PFSK-1 (cell line): ENCODE measurements around the gene SEC14L5.

Experiments
- POLR2AphosphoS5 ChIP-seq: IDR thresholded peaks from 2 replicates; pipeline ENCODE4 v1.6.1; 2012; ENCODE audit warnings: low read depth, mild to moderate bottlenecking, control low read depth, low read length, moderate library complexity
- TF ChIP-seq, protein P1 (sequence below), 2 experiments: IDR thresholded peaks; 2 replicates each; pipeline versions ENCODE4 v1.6.1 to v1.8.0; 2011 to 2012; ENCODE audit warnings: low read depth in 2 of 2, low read length in 2 of 2, control low read depth in 1 of 2, inconsistent platforms in 1 of 2, mild to moderate bottlenecking in 1 of 2, moderate library complexity in 1 of 2; ENCODE audit not compliant: insufficient read depth in 1 of 2

DNA sequence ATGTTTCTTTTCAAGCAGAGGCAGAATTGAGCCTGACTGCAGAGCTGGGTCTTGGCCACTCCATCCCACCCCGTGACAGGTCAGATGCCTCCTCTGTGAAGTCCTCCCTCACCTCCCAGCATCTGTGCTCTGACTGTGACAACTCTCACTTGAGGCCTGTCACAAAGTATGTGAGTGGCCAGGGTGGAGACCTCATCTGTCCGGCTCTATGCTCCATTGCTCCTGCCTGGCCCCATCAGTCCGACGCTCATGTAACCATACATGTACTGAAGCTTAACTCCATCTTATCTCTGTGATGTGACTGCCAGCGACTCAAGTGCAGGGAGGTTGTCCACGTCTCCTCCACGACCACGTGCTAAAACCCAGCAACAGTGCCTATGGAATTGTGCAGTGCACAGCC lies 24.7 kb upstream of the SEC14L5 start:
- TF ChIP-seq, protein P1, sequence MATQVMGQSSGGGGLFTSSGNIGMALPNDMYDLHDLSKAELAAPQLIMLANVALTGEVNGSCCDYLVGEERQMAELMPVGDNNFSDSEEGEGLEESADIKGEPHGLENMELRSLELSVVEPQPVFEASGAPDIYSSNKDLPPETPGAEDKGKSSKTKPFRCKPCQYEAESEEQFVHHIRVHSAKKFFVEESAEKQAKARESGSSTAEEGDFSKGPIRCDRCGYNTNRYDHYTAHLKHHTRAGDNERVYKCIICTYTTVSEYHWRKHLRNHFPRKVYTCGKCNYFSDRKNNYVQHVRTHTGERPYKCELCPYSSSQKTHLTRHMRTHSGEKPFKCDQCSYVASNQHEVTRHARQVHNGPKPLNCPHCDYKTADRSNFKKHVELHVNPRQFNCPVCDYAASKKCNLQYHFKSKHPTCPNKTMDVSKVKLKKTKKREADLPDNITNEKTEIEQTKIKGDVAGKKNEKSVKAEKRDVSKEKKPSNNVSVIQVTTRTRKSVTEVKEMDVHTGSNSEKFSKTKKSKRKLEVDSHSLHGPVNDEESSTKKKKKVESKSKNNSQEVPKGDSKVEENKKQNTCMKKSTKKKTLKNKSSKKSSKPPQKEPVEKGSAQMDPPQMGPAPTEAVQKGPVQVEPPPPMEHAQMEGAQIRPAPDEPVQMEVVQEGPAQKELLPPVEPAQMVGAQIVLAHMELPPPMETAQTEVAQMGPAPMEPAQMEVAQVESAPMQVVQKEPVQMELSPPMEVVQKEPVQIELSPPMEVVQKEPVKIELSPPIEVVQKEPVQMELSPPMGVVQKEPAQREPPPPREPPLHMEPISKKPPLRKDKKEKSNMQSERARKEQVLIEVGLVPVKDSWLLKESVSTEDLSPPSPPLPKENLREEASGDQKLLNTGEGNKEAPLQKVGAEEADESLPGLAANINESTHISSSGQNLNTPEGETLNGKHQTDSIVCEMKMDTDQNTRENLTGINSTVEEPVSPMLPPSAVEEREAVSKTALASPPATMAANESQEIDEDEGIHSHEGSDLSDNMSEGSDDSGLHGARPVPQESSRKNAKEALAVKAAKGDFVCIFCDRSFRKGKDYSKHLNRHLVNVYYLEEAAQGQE (IDR thresholded peaks at IDR 0.05; ENCODE audit: insufficient read depth in 1 of 2, low read depth in 2 of 2, low read length in 2 of 2), result no peak
- no peak for TF ChIP-seq POLR2AphosphoS5
